Measurements from ENCODE around the gene C2CD5.

Gene C2CD5

DNA sequence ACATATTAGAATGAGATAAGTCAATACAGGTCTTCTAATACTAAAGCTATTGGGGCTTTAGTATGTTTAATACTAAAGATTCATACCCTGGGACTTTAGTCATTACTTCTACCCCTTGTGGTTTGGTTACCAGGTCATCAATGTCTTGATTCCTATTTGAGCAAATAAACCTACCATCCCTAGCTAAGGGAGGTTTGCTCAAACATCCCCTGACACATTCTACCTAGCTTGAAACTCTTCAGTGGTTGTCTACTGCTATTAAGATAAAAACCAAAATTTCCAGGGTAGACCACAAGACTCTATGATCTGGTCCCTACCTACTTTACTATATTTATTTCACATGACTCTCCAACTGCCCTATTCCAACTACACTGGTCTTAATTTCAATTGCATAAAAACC, 7.3 kb upstream of the C2CD5 start:
- H3K9me3 Mint-ChIP-seq = peaks cover 26% of the 10 kb centered on the region
- peaks cover 8% of the 10 kb centered on the region for H3K36me3 Mint-ChIP-seq (ENCODE audit: low read depth)
- H3K4me1 Mint-ChIP-seq (ENCODE audit: low read depth) = peaks cover 26% of the 10 kb centered on the region
- intact Hi-C loops (cut with micrococcal nuclease) = no loop called here
- H3K27me3 Mint-ChIP-seq = no peaks in the 10 kb centered on the region
- no peak overlapping the region for H3K27ac Mint-ChIP-seq
- no peak overlapping the region for H3K4me3 Mint-ChIP-seq

DNA sequence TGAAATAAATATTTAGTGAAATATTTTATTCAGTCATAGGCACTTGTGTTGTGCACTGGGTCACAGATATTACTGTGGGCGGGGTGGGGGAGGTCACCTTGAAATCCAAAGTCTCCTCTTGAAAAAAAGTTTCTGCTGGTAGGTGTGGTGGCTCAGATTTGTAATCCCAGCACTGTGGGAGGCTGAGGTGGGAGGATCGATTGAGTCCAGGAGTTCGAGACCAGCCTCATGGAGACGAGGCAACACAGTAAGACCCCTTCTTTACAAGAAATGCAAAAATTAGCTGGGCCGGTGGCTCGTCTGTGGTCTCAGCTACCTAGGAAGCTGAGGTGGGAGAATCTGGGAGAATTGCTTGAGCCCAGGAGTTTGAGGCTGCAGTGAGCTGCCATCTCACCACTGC, 913 bp upstream of the C2CD5 start:
- peaks cover 23% of the 10 kb centered on the region for H3K36me3 Mint-ChIP-seq (ENCODE audit: low read depth)
- intact Hi-C loops (cut with micrococcal nuclease) = no loop called here
- H3K4me3 Mint-ChIP-seq = peak overlapping the region; percentile 50
- peak overlapping the region; percentile 97 for H3K27ac Mint-ChIP-seq
- H3K27me3 Mint-ChIP-seq = no peaks in the 10 kb centered on the region
- peaks cover 63% of the 10 kb centered on the region for H3K4me1 Mint-ChIP-seq (ENCODE audit: low read depth)
- no peaks in the 10 kb centered on the region for H3K9me3 Mint-ChIP-seq

DNA sequence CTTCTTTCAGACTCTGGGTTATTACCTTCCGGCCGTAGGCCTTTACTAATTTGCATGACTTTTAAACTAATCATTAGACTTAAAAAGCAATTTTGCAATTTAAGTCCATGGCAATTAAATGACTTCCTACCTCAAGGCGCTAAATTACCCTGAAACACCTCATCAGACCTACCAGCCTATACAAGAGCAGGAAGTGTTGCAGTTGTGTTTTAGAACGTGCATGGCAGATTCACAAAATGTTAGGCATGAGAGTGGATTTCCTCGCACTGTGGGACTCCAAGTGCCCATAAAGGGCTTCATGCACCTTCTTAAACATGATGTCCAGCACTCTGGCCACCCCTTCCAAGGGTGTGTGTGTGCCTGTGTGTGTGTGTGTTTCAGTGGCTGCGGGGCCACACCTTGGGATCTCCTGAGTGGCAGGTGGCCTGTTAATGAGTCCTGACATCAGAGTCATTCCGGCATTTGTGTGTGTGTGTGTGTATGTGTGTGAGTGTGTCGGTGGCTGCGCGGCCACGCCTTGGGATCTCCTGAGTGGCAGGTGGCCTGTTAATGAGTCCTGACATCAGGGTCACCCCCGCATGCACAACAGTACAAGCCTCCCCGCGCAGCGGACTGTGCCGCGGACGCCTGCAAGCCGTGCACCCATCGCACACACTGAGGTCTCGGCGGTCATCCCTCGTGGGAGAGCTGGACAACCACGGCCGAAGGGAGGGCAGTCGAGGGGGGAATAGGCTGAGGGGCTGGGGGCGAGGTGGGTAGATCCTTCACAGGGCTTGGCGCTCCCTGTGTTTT, 900 bp downstream of the C2CD5 start:
- H3K4me1 Mint-ChIP-seq (ENCODE audit: low read depth) = peaks cover 59% of the 10 kb centered on the region
- intact Hi-C loops (cut with micrococcal nuclease) = loop anchor here (1.0 kb wide), 1 partner anchor 83 kb away; no protein-coding TSS in a partner anchor
- H3K36me3 Mint-ChIP-seq (ENCODE audit: low read depth) = peaks cover 31% of the 10 kb centered on the region
- H3K4me3 Mint-ChIP-seq = peak overlapping the region; percentile 81
- H3K27me3 Mint-ChIP-seq = no peaks in the 10 kb centered on the region
- H3K9me3 Mint-ChIP-seq = peaks cover 10% of the 10 kb centered on the region
- peak overlapping the region; percentile 97 for H3K27ac Mint-ChIP-seq

DNA sequence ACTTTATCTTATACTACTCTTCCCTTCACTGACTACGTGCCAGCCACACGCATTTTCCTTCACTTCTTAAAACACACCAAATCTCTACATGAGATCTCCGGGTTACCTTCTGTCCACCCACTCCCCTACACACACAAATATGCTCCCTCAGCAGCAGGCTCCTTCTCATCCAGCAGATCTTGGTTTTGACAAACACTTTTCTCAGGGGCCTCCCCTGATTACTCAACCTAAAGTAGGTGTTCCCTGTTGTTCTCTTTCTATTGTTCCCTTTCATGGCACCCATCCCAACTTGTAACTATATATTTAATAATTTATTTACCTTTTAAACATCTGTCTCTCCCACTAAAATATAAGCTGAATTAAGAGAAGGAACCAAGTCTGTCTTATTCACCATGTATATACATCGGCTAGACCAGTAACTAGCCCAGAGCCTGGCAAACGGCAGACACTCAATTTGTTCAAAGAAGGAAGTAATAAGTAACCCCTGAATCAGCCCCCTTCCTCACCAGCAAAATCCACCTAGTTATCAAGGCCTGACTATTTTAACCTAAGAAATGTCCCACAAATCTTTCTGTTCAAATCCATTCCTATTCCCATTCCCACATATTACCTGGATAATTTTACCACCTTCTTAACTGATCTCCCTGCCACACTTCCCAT, 2.7 kb downstream of the C2CD5 start:
- H3K9me3 Mint-ChIP-seq = peaks cover 11% of the 10 kb centered on the region
- H3K36me3 Mint-ChIP-seq (ENCODE audit: low read depth) = peaks cover 31% of the 10 kb centered on the region
- no peaks in the 10 kb centered on the region for H3K27me3 Mint-ChIP-seq
- peaks cover 59% of the 10 kb centered on the region for H3K4me1 Mint-ChIP-seq (ENCODE audit: low read depth)
- H3K4me3 Mint-ChIP-seq = no peak overlapping the region
- intact Hi-C loops (cut with micrococcal nuclease) = no loop called here
- peak overlapping the region; percentile 47 for H3K27ac Mint-ChIP-seq

DNA sequence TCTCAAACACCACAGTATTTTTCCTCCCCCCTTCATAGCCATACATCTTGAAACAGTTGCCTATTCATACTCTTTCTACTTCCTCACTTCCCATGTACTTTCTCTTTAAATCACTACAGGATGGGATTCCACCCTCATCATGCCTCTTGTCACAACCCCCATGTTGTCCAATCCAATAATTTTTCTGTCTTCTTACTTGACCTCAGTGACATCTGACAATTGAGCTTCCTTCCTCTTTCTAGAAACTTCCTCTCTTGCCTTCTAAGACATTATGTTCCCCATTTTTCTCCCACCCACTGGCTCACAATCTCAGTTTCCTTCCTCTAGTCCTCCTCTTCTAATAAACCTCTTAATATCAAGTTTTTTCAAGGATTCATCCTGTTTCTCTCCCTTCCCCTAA, 5.3 kb downstream of the C2CD5 start:
- H3K4me3 Mint-ChIP-seq = peak overlapping the region; percentile 8
- H3K36me3 Mint-ChIP-seq (ENCODE audit: low read depth) = peaks cover 29% of the 10 kb centered on the region
- peaks cover 11% of the 10 kb centered on the region for H3K9me3 Mint-ChIP-seq
- H3K27me3 Mint-ChIP-seq = no peaks in the 10 kb centered on the region
- intact Hi-C loops (cut with micrococcal nuclease) = loop anchor here (2.0 kb wide), 1 partner anchor 88 kb away; no protein-coding TSS in a partner anchor
- peak overlapping the region; percentile 71 for H3K27ac Mint-ChIP-seq
- peaks cover 58% of the 10 kb centered on the region for H3K4me1 Mint-ChIP-seq (ENCODE audit: low read depth)

DNA sequence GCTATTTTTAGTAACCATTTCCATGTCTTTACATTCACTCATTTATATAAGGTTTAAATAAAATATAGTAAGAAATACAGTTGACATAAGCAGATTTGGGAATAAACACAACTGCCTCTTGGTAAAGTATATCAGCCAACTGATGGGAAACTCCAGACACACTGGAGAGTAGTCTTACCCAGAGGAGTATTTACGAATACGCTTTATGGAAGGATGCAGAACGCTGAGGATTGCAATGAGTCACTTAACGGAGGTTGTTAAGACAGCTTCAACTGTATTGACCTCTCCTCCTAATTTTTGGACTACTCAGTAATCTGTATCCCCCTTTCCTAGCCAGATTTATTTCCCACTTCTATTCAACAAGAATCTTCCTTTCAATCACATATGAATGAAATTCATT, 6.0 kb downstream of the C2CD5 start:
- H3K4me1 Mint-ChIP-seq (ENCODE audit: low read depth) = peaks cover 54% of the 10 kb centered on the region
- intact Hi-C loops (cut with micrococcal nuclease) = loop anchor here (2.0 kb wide), 1 partner anchor 88 kb away; no protein-coding TSS in a partner anchor

DNA sequence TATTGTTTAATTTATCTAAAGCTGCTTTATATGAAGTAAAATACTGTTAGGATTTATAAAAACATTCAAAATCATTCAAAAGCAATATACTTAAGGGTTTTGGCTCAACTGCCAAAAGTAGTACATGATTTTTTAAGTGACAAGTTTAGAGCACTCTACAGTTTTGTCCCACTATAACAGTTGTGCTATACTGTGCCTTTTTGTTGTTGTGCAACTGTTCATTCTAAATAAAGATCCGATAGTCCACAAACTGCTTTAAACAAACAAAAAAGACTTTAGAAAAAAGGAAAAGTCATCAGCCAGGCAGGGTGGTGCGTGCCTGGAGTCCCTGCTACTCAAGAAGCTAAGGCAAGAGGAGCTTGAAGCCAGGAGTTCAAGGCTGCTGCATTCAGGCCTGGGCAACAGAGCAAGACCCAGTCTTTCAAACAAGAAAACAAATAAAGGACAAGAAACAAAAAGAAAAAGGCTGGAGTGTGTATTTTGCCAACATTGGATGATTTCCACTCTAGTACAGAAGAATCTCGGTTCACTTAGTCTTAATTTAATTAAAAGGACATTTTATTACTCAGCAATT, 7.3 kb downstream of the C2CD5 start:
- Mint-ChIP-seq H3K36me3 (ENCODE audit: low read depth) (peaks cover 41% of the 10 kb centered on the region), H3K27ac (no peak overlapping the region), H3K27me3 (no peaks in the 10 kb centered on the region), H3K4me1 (ENCODE audit: low read depth) (peaks cover 41% of the 10 kb centered on the region), H3K9me3 (peaks cover 11% of the 10 kb centered on the region), H3K4me3 (no peak overlapping the region)
- intact Hi-C loops (cut with micrococcal nuclease) = no loop called here

More for the DNA sequence above, 6.0 kb downstream of the C2CD5 start:
- peaks cover 29% of the 10 kb centered on the region for H3K36me3 Mint-ChIP-seq (ENCODE audit: low read depth)
- H3K4me3 Mint-ChIP-seq = no peak overlapping the region
- H3K27ac Mint-ChIP-seq = peak overlapping the region; percentile 71
- no peaks in the 10 kb centered on the region for H3K27me3 Mint-ChIP-seq
- peaks cover 11% of the 10 kb centered on the region for H3K9me3 Mint-ChIP-seq

DNA sequence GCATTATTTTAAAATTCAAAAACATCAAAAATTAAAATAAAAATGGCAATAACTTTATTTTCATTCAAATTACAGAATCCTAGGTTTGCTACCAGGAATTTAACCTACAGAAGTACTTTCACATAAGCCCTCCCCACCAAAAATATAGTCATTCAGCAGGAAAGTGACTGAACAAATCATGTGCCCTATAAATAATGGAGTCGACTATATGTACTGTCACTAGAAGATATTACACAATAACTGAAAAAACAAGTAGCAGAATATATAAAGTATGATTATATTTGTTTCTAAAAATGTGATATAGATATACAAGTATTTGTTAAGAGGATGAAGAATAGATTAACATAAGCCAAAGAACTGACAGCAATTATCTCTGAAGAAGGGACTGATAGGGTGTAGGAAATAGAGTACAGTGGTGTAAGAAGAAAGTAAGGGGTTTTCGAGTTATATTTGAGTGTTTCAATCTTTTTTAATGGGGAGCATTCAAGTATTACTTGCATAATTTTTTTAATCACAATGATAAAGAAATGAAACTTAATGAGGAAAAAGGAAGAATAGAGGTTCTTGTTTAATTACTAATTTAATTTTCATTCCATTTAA, 7.9 kb downstream of the C2CD5 start:
- H3K4me3 Mint-ChIP-seq = no peak overlapping the region
- peaks cover 35% of the 10 kb centered on the region for H3K4me1 Mint-ChIP-seq (ENCODE audit: low read depth)
- intact Hi-C loops (cut with micrococcal nuclease) = no loop called here
- no peak overlapping the region for H3K27ac Mint-ChIP-seq
- H3K36me3 Mint-ChIP-seq (ENCODE audit: low read depth) = peaks cover 44% of the 10 kb centered on the region
- peaks cover 17% of the 10 kb centered on the region for H3K9me3 Mint-ChIP-seq
- no peaks in the 10 kb centered on the region for H3K27me3 Mint-ChIP-seq

DNA sequence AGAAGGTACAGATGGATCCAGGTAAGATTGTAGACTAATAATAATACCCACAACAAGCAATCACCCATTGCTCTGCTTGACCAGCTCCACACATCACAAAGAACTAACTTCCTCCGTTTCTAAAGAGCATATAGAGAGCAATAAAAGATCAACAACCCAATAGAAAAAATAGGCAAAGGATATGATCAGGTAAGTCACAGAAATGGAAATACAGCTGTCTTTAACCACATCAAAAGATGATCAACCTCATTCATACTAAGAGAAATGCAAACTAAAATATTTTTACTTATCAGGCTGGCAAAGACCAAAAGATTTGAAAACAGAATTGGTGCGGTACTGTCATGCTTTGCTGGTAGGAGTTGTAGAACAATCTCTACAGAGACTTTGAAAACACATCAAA, 8.9 kb downstream of the C2CD5 start:
- Mint-ChIP-seq H3K27ac (no peak overlapping the region), H3K4me3 (no peak overlapping the region)

DNA sequence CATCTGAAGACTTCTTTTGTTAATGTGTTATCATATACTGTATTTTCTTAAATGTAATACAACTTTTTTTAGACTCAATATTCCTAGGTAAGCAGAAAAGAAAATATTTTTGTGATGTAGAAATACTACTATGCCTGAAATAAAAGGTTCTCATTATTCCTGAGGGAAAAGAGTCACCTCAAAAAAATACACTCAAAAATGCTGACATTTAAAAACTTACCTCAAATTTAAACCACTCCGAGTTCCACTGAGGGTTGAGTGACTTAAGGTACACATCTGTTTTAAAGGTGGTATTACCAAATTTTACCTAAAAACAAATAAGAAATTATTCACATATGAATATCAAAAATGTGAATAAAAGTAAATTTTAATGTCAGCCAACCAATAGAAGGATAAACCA, 9.3 kb downstream of the C2CD5 start:
- H3K27ac Mint-ChIP-seq = no peak overlapping the region

More for the DNA sequence above, 8.9 kb downstream of the C2CD5 start:
- Mint-ChIP-seq H3K27me3 (no peaks in the 10 kb centered on the region), H3K9me3 (peaks cover 19% of the 10 kb centered on the region), H3K36me3 (ENCODE audit: low read depth) (peaks cover 45% of the 10 kb centered on the region), H3K4me1 (ENCODE audit: low read depth) (peaks cover 28% of the 10 kb centered on the region)
- intact Hi-C loops (cut with micrococcal nuclease) = no loop called here

DNA sequence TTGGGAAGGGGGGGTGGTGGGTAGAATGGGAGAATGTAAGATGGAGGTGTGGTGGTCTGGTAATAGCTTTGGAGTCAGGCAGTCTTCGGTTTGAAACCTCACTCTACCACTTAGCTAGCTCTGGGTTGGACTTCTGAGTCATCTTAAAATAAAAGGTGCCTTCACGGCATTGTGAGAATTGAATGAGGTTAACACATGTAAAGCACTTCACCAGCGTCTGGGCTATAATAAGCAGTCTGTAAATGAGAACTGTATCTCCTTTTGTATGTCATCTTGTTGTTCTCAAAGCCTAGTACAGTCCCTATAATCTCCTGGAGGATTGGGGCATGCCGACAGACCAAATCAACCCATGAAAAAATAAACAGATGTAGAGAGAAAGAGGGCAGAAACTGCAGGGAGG, 11.2 kb downstream of the C2CD5 start:
- Mint-ChIP-seq H3K9me3 (peaks cover 7% of the 10 kb centered on the region), H3K4me1 (ENCODE audit: low read depth) (peaks cover 12% of the 10 kb centered on the region), H3K27me3 (no peaks in the 10 kb centered on the region), H3K4me3 (no peak overlapping the region), H3K27ac (no peak overlapping the region), H3K36me3 (ENCODE audit: low read depth) (peaks cover 37% of the 10 kb centered on the region)
- intact Hi-C loops (cut with micrococcal nuclease) = no loop called here

More for the DNA sequence above, 9.3 kb downstream of the C2CD5 start:
- Mint-ChIP-seq H3K36me3 (ENCODE audit: low read depth) (peaks cover 45% of the 10 kb centered on the region), H3K27me3 (no peaks in the 10 kb centered on the region), H3K4me1 (ENCODE audit: low read depth) (peaks cover 24% of the 10 kb centered on the region), H3K9me3 (peaks cover 19% of the 10 kb centered on the region), H3K4me3 (no peak overlapping the region)
- intact Hi-C loops (cut with micrococcal nuclease) = no loop called here

DNA sequence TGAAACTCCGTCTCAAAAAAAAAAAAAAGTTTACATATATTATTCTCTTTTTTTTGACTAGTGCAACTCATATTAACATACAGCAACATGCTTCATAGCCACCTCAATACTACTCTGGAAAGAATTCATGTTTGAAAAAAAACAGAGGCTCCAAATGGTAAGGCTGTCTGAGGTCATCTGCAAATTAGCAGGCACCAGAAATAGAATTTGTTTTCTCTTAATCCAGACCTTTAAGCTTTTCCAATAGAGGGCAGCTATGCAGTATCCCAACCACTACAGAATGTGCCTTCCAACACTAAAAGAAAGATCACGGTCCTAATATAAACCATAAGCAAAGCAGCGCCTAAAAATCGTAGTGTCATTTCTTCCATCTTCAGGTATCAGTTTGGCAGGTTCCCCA, 12.0 kb downstream of the C2CD5 start:
- no peak overlapping the region for H3K27ac Mint-ChIP-seq
- H3K9me3 Mint-ChIP-seq = peaks cover 7% of the 10 kb centered on the region
- peaks cover 37% of the 10 kb centered on the region for H3K36me3 Mint-ChIP-seq (ENCODE audit: low read depth)
- H3K27me3 Mint-ChIP-seq = no peaks in the 10 kb centered on the region
- peaks cover 11% of the 10 kb centered on the region for H3K4me1 Mint-ChIP-seq (ENCODE audit: low read depth)
- H3K4me3 Mint-ChIP-seq = no peak overlapping the region
- intact Hi-C loops (cut with micrococcal nuclease) = no loop called here

DNA sequence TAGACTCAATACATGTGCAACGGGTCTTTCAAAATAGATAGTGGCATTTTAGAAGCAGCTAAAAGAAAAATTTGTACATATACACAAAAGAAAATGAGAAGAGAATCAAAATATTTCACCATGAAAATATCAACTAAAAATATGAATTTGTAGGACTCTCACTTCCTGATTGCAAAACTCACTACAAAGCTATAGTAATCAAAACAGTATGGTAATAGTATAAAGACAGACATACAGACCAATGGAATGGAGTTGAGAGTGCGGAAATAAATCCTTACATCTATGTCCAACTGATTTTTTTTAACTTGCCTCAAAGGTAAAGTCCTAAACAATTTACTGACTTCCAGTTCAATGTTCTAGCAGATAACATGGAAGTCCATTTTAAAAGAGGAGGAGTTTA, 13.1 kb downstream of the C2CD5 start:
- intact Hi-C loops (cut with micrococcal nuclease) = no loop called here
- no peaks in the 10 kb centered on the region for H3K4me1 Mint-ChIP-seq (ENCODE audit: low read depth)
- H3K27ac Mint-ChIP-seq = no peak overlapping the region
- no peak overlapping the region for H3K4me3 Mint-ChIP-seq
- peaks cover 7% of the 10 kb centered on the region for H3K9me3 Mint-ChIP-seq
- peaks cover 37% of the 10 kb centered on the region for H3K36me3 Mint-ChIP-seq (ENCODE audit: low read depth)
- no peaks in the 10 kb centered on the region for H3K27me3 Mint-ChIP-seq
